Testis (tissue), 3 donors: ENCODE results near the gene CAMK2G. TPM values are rescaled to one million over a fixed set of nuclear protein-coding genes. Genes with fewer than 3 reads are reported as not detected.

Experiments used
- DNase-seq: peaks from one replicate; pipeline ENCODE4 v3.0.0-alpha.2; 2019
- H3K27ac ChIP-seq, 2 donors: fragments of 200-600 bp; sonication (generic); one replicate each; pipeline ENCODE4 v1.5.1; 2019
- H3K27me3 ChIP-seq: fragments of 200-600 bp; sonication (generic); one replicate; pipeline ENCODE4 v1.5.1; 2019
- H3K36me3 ChIP-seq: fragments of 200-600 bp; sonication (generic); one replicate; pipeline ENCODE4 v1.5.1; 2017; ENCODE audit warnings: low read depth; ENCODE audit errors: missing control alignments
- H3K4me1 ChIP-seq: fragments of 200-600 bp; sonication (generic); one replicate; pipeline ENCODE4 v1.5.1; 2019
- H3K4me3 ChIP-seq, 2 donors: fragments of 200-600 bp; sonication (generic); one replicate each; pipeline ENCODE4 v1.5.1; 2017 to 2019
- H3K9me3 ChIP-seq: fragments of 200-600 bp; sonication (generic); one replicate; pipeline ENCODE4 v1.5.1; 2017
- CTCF ChIP-seq, 3 experiments: fragments of 450-650 bp in 2 of 3; fragments of 200-600 bp in 1 of 3; sonication (generic) in 1 of 3; IDR thresholded peaks; one replicate each; pipeline ENCODE4 v1.5.1; 2016 to 2019; ENCODE audit warnings: antibody characterized with exemption in 3 of 3, mild to moderate bottlenecking in 2 of 3, moderate library complexity in 1 of 3
- POLR2A ChIP-seq: fragments of 450-650 bp; IDR thresholded peaks from one replicate; pipeline ENCODE4 v1.6.1; 2017; ENCODE audit warnings: antibody characterized with exemption, mild to moderate bottlenecking, moderate library complexity
- WGBS, 2 donors: methylation state at CpG; one replicate each; pipeline ENCODE4 v1.1.5; 2018; 5-methylcytosine and 5-hydroxymethylcytosine counted together
- intact Hi-C: fragments of 100-400 bp; cut with DNase I; formaldehyde crosslinking; loops from one replicate; pipeline ENCODE4 v1.15.1; 2023; ENCODE audit warnings: low total_unique reads
- polyA plus RNA-seq: library from polyadenylated mRNA; stranded (reverse); fragments of 350-450 nt; fragmentation: Illumina TruSeq; extraction: RNeasy Lipid Tissue Mini Kit (QIAGEN cat#74804); gene quantifications from one replicate; pipeline ENCODE4 v1.2.3, GENCODE V29; 2014; ENCODE audit warnings: low read depth, low replicate concordance; ENCODE audit not compliant: insufficient read depth
- total RNA-seq, 2 donors: library from RNA; depleted of rRNA; stranded (reverse); fragments of >200 nt; gene quantifications; one replicate each; pipeline ENCODE4 v1.2.3, GENCODE V29; 2016

CAMK2G gene
- total and polyA plus RNA-seq, 3 donors from 2014 or later, result 16.5 to 29.7 (median 25.4) TPM

DNA sequence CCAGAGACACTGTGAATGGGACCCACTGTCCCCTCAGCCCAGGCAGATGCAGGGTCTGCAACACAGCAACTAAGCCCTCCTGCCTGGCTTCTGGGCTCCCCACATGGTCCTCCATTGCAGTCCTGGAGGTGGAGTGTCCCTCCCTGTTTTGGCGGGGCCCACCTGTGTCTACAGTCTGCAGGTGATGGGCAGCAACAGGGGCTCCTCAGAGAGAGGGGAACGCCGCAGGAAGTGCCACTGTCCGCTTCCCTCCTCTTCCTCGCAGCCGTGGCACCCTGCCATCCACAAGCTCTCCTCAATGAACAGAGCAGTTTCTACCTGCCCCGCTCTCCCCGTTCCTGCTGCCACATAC lies 9.3 kb downstream of the CAMK2G start:
- 80 to 85% methylated on average over 5 to 8 of the region's 8 CpGs for WGBS, 2 donors

GRCh38 chr10:73864229-73864628 lies 10.1 kb downstream of the CAMK2G start:
- Histone ChIP-seq H3K27me3 (no peaks in the 10 kb centered on the region), H3K4me1 (peaks cover 11% of the 10 kb centered on the region), H3K4me3 (no peak overlapping the region), H3K27ac (no peak overlapping the region), H3K36me3 (no peaks in the 10 kb centered on the region), H3K9me3 (no peaks in the 10 kb centered on the region)
- TF ChIP-seq CTCF (IDR thresholded peaks at IDR 0.05) (no peak), POLR2A (no peak)
- no peak for DNase-seq
- 91 to 95% methylated on average over 4 of the region's 4 CpGs for WGBS, 2 donors
- intact Hi-C loops, result no loop called here

More for the DNA sequence above, 9.3 kb downstream of the CAMK2G start:
- no peak for DNase-seq
- intact Hi-C loops, result no loop called here
- Histone ChIP-seq H3K4me1 (peaks cover 3% of the 10 kb centered on the region), H3K27me3 (no peaks in the 10 kb centered on the region), H3K9me3 (no peaks in the 10 kb centered on the region), H3K27ac (no peak overlapping the region), H3K4me3 (no peak overlapping the region), H3K36me3 (no peaks in the 10 kb centered on the region)
- TF ChIP-seq CTCF (IDR thresholded peaks at IDR 0.05) (no peak), POLR2A (no peak)

GRCh38 chr10:73863039-73863817 lies 11.1 kb downstream of the CAMK2G start:
- Histone ChIP-seq H3K4me3 (no peak overlapping the region), H3K27me3 (no peaks in the 10 kb centered on the region), H3K27ac (no peak overlapping the region), H3K36me3 (no peaks in the 10 kb centered on the region), H3K4me1 (peaks cover 15% of the 10 kb centered on the region), H3K9me3 (no peaks in the 10 kb centered on the region)
- DNase-seq, result no peak
- TF ChIP-seq CTCF (IDR thresholded peaks at IDR 0.05), result no peak
- no peak for TF ChIP-seq POLR2A
- intact Hi-C loops, result no loop called here
- WGBS, 2 donors, result 91 to 92% methylated on average over 3 to 5 of the region's 5 CpGs

- TF ChIP-seq CTCF (IDR thresholded peaks at IDR 0.05), result no peak
- TF ChIP-seq POLR2A, result no peak
These were observed 12.3 kb downstream of the CAMK2G start for GRCh38 chr10:73862011-73862410.

More at GRCh38 chr10:73862011-73862410, 12.3 kb downstream of the CAMK2G start:
- peaks cover 18% of the 10 kb centered on the region for H3K4me1 ChIP-seq
- no peak overlapping the region for H3K4me3 ChIP-seq
- intact Hi-C loops, result no loop called here
- no peaks in the 10 kb centered on the region for H3K27me3 ChIP-seq
- no peaks in the 10 kb centered on the region for H3K36me3 ChIP-seq
- WGBS, 2 donors, result 70 to 76% methylated on average over 8 of the region's 8 CpGs
- H3K9me3 ChIP-seq, result no peaks in the 10 kb centered on the region
- no peak overlapping the region for H3K27ac ChIP-seq
- no peak for DNase-seq
